Left renal pelvis (tissue), 4 donors: ENCODE measurements around the gene PLA2G4D. TPM values are rescaled to one million over a fixed set of nuclear protein-coding genes. Genes with fewer than 3 reads are reported as not detected.

ENCODE experiments used
- DNase-seq, 4 donors: peaks; one replicate each; pipeline ENCODE4 v3.0.0-alpha.2; 2013; ENCODE audit warnings: low read depth in 4 of 4, low spot score in 3 of 4
- polyA plus RNA-seq, 4 donors: library from polyadenylated mRNA; unstranded; fragments of 120-200 nt; gene quantifications; one replicate each; pipeline ENCODE4 v1.2.1, GENCODE V29; 2013; ENCODE audit not compliant: insufficient read length in 4 of 4

PLA2G4D gene
- polyA plus RNA-seq, 4 donors, result 0.04 to 0.18 (median 0.13) TPM; not detected in 1

- DNase-seq, result no peak
These were observed 61.8 kb downstream of the PLA2G4D start for GRCh38 chr15:42032376-42033213.

DNA sequence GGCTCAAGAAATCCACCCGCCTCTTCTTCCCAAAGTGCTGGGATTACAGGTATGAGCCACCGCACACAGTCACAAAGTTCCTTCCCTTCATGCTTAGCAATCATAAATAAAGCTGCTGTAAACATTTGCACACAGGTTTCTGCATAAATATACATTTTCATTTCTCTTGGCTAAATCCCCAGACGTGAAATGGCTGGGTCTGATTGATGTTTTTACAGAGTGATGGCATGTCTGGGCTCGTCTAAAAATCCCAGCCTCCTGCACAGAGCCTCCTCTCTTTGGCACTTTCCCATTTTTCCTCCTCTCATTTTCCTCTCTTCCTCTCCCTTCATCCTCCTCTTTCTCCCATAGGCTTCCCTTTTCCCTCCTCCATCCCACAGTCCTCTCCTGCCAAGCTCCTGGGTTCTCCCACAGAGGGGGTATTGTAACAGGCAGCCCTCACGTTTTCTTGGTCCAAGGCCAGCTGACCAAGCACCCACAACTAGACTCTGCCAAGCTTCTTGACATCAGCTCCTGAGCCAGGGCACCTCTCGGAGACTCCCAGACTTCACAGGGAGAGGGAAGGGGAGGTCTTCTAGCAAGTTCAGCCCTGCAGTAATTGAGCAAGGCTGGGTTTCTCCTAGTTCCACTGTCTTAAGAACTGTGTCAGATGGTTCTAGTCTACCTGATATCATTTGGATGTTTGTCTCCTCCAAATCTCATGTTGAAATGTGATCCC, 63.0 kb downstream of the PLA2G4D start:
- DNase-seq, result no peak

DNA sequence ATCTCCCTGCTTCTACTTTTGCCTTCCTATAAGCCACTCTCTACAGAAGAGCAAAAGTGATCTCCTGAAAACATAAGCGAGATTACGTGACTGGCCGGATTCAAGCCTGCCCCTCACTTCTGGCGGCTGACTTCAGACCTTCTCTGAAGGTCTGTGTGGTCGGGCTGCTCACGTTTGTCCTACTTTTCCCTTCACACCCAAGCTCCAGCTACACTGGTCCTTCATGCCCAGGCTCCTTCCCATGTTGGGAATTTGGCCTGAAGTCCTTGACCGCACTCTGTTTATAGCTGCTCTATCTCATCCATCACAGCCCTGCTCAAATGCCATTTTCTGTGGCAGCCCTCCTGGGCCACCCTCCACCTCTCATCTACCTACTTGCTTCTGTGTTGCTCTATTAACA, 66.8 kb downstream of the PLA2G4D start:
- DNase-seq, result no peak

DNA sequence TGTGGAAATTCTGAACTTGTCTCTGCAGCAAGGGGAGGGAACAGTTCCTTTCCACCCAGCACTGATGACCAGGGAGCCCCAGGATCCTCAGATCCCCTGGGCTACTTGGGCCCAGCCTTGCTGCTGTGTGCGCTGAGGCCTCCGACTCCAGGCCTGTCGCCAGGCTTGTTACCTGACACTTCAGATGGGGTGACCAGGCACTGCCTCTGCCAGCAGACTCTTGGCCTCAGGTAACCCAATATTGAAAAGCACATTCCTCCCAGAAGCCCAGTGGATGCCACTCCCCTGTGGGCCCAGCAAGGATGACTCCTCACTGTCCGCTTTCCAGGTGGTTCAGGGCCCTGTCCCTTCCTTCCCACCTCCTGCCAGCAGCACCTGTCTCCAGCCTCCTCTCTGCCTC, 70.1 kb downstream of the PLA2G4D start:
- no peak for DNase-seq

DNA sequence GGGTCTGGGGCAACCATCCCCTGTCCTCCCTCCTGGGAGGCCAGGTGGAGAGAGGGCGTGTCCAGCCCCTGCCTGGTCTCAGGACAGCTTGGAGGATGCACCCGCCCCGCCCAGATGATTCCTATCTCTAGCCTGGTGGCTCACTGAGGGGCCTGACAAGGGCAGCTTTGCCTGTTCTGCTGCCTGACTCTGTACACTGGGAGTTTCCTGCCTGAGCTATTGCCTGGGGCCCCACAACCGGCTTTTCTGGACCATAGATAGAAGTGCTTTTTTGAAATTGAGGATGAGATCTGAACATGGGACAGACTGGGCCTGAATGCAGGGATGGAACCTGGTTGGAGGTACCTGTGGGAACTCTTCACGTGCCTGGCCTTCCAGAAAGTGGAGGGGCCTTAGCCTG, 72.8 kb downstream of the PLA2G4D start:
- DNase-seq, result no peak

GRCh38 chr15:42020713-42021273, 73.6 kb downstream of the PLA2G4D start, which contains the start of gene PLA2G4E:
TSS of gene PLA2G4E (minus strand) at chr15:42021042. CDS start at chr15:42021030, 12 bp downstream.
- no peak for DNase-seq

GRCh38 chr15:42018306-42019224, 75.8 kb downstream of the PLA2G4D start:
- DNase-seq, result no peak

Other genes starting within 250 kb of the PLA2G4D start
- 1 to 10 TPM; 1.3 to 3.6 (median 2.6) TPM for gene SPTBN5, start 200.5 kb downstream of the PLA2G4D start, polyA plus RNA-seq
- 10 to 100 TPM in 3 of 4 donors, 1 to 10 TPM in 1; 8.7 to 20.5 (median 16.4) TPM for gene EHD4, start 122.0 kb downstream of the PLA2G4D start, polyA plus RNA-seq
- not detected for gene PLA2G4E, start 73.5 kb downstream of the PLA2G4D start, polyA plus RNA-seq
- gene PLA2G4F, start 62.1 kb upstream of the PLA2G4D start, polyA plus RNA-seq, result 10 to 100 TPM in 3 of 4 donors, under 1 TPM in 1; 0.68 to 36.7 (median 25.1) TPM
- 10 to 100 TPM; 56.1 to 73.5 (median 66.8) TPM for gene VPS39, start 113.7 kb upstream of the PLA2G4D start, polyA plus RNA-seq
- gene GANC, start 178.6 kb upstream of the PLA2G4D start, polyA plus RNA-seq, result 10 to 100 TPM; 25.7 to 29.7 (median 25.9) TPM
- gene TMEM87A, start 178.9 kb upstream of the PLA2G4D start, polyA plus RNA-seq, result 10 to 100 TPM; 51.7 to 61.6 (median 59.7) TPM